A549 (cell line): ENCODE results near the gene APLP2. TPM values are rescaled to one million over a fixed set of nuclear protein-coding genes. Genes with fewer than 3 reads are reported as not detected.

Source experiments
- ATAC-seq, 2 experiments: fragments of 200-7000 bp in 1 of 2; fragments of >200 bp in 1 of 2; cut with Nextera tagmentation in 1 of 2; cut with Tn5 transposase in 1 of 2; 3 replicates each; pipeline versions ENCODE4 v1.8.0 to v1.9.1; 2018 to 2020; ENCODE audit warnings: mild to moderate bottlenecking in 1 of 2, moderate library complexity in 1 of 2
- CTCF ChIA-PET: fragments of 300-600 bp; sonication (Branson Sonifier 250); formaldehyde crosslinking; extraction: SDS; loops from one replicate; lab custom pipeline; 2021; ENCODE audit warnings: antibody characterized with exemption, inconsistent platforms; lab: Yijun Ruan, JAX
- POLR2A ChIA-PET: fragments of 350-600 bp; formaldehyde crosslinking; extraction: SDS; loops from one replicate; lab custom pipeline; 2021; ENCODE audit warnings: antibody characterized with exemption, inconsistent platforms; lab: Yijun Ruan, JAX
- DNase-seq, 2 experiments: peaks; one replicate each; pipeline versions ENCODE4 v3.0.0 to v3.0.0-alpha.2; 2011 to 2016; ENCODE audit warnings: low read depth in 1 of 2, low spot score in 1 of 2
- FAIRE-seq: peaks from 2 replicates; lab custom pipeline; 2011; peaks lifted over from hg19 to GRCh38; lab: Jason Lieb, UNC
- H3K27ac ChIP-seq, 2 experiments: fragments of >200 bp; sonication (Bioruptor Twin); formaldehyde crosslinking; 3 replicates each; pipeline ENCODE4 v1.5.1; 2016 to 2017
- H3K4me1 ChIP-seq: fragments of >200 bp; sonication (Bioruptor Twin); formaldehyde crosslinking; 3 replicates; pipeline ENCODE4 v1.6.1; 2016
- H3K4me2 ChIP-seq: fragments of >200 bp; sonication (Bioruptor Twin); formaldehyde crosslinking; 3 replicates; pipeline ENCODE4 v1.6.1; 2016
- H3K4me3 ChIP-seq: fragments of >200 bp; sonication (Bioruptor Twin); formaldehyde crosslinking; 3 replicates; pipeline ENCODE4 v1.5.1; 2016
- H3K9me3 ChIP-seq: fragments of >200 bp; sonication (Bioruptor Twin); formaldehyde crosslinking; 3 replicates; pipeline ENCODE4 v1.6.1; 2016
- CTCF ChIP-seq: fragments of >200 bp; sonication (Bioruptor Twin); formaldehyde crosslinking; IDR thresholded peaks from 3 replicates; pipeline ENCODE4 v1.5.1; 2016
- E2F6 ChIP-seq: IDR thresholded peaks from 2 replicates; pipeline ENCODE4 v1.6.1; 2012; ENCODE audit warnings: low read depth, borderline replicate concordance
- EHMT2 ChIP-seq: fragments of 200-600 bp; sonication (generic); IDR thresholded peaks from 2 replicates; pipeline ENCODE4 v1.6.1; 2016; ENCODE audit warnings: antibody characterized with exemption, low read depth, mild to moderate bottlenecking, moderate library complexity
- ELK1 ChIP-seq: fragments of 150-350 bp; IDR thresholded peaks from 2 replicates; pipeline ENCODE4 v1.6.1; 2014; ENCODE audit warnings: low read depth, mild to moderate bottlenecking, low read length
- EP300 ChIP-seq, 2 experiments: fragments of >200 bp; sonication (Bioruptor Twin); formaldehyde crosslinking; IDR thresholded peaks; 2 replicates in 1 of 2; 3 replicates in 1 of 2; pipeline ENCODE4 v1.6.1; 2016 to 2017
- ESRRA ChIP-seq: fragments of 150-350 bp; IDR thresholded peaks from 2 replicates; pipeline ENCODE4 v1.6.1; 2014; ENCODE audit warnings: mild to moderate bottlenecking, low read length, borderline replicate concordance
- FOXS1 ChIP-seq: fragments of 250-450 bp; sonication (Bioruptor Pico); IDR thresholded peaks from 2 replicates; pipeline ENCODE4 v1.5.0; 2020; ENCODE audit warnings: mild to moderate bottlenecking, moderate library complexity
- GATA3 ChIP-seq: IDR thresholded peaks from 2 replicates; pipeline ENCODE4 v1.6.1; 2012; ENCODE audit warnings: borderline replicate concordance
- HMGXB4 ChIP-seq: fragments of 250-450 bp; sonication (Bioruptor Pico); IDR thresholded peaks from 2 replicates; pipeline ENCODE4 v1.5.0; 2021; ENCODE audit warnings: mild to moderate bottlenecking, moderate library complexity, borderline replicate concordance
- HOXA7 ChIP-seq: fragments of 250-450 bp; sonication (Bioruptor Pico); IDR thresholded peaks from 2 replicates; pipeline ENCODE4 v1.5.0; 2020; ENCODE audit warnings: mild to moderate bottlenecking, moderate library complexity
- HOXB13 ChIP-seq: fragments of 250-450 bp; sonication (Bioruptor Pico); IDR thresholded peaks from 2 replicates; pipeline ENCODE4 v1.5.0; 2020; ENCODE audit warnings: low read depth, mild to moderate bottlenecking, moderate library complexity
- MAFK ChIP-seq: fragments of 450-650 bp; IDR thresholded peaks from 2 replicates; pipeline ENCODE4 v1.6.1; 2014; ENCODE audit not compliant: partially characterized antibody
- NFE2L2 ChIP-seq: fragments of 150-350 bp; conservative IDR thresholded peaks from 2 replicates; pipeline ENCODE4 v1.6.1; 2014; ENCODE audit warnings: low read length
- NPAS2 ChIP-seq: fragments of 250-450 bp; sonication (Bioruptor Pico); IDR thresholded peaks from 2 replicates; pipeline ENCODE4 v1.8.0; 2022; ENCODE audit warnings: mild to moderate bottlenecking, moderate library complexity, borderline replicate concordance
- NR3C1 ChIP-seq: fragments of >200 bp; sonication (Bioruptor Twin); formaldehyde crosslinking; IDR thresholded peaks from 3 replicates; pipeline ENCODE4 v1.6.1; 2017
- PHF8 ChIP-seq: fragments of 200-600 bp; sonication (generic); IDR thresholded peaks from 2 replicates; pipeline ENCODE4 v1.6.1; 2016; ENCODE audit warnings: low read depth, mild to moderate bottlenecking, antibody characterized with exemption, moderate library complexity, borderline replicate concordance
- POLR2A ChIP-seq: IDR thresholded peaks from 2 replicates; pipeline ENCODE4 v1.6.1; 2012; ENCODE audit warnings: mild to moderate bottlenecking, low read length
- POLR2AphosphoS2 ChIP-seq: conservative IDR thresholded peaks from 2 replicates; pipeline ENCODE4 v1.6.1; 2012; ENCODE audit warnings: low read length, improper control_type of control experiment, inconsistent platforms
- RAD21 ChIP-seq, 2 experiments: fragments of >200 bp in 1 of 2; sonication (Bioruptor Twin) in 1 of 2; formaldehyde crosslinking in 1 of 2; IDR thresholded peaks in 1 of 2; conservative IDR thresholded peaks in 1 of 2; 2 replicates in 1 of 2; 3 replicates in 1 of 2; pipeline ENCODE4 v1.6.1; 2012 to 2018; ENCODE audit warnings: inconsistent platforms in 1 of 2
- RARB ChIP-seq: fragments of 250-450 bp; sonication (Bioruptor Pico); IDR thresholded peaks from 2 replicates; pipeline ENCODE4 v1.8.0; 2021; ENCODE audit warnings: mild to moderate bottlenecking, moderate library complexity
- TFCP2L1 ChIP-seq: fragments of 250-450 bp; sonication (Bioruptor Pico); IDR thresholded peaks from 2 replicates; pipeline ENCODE4 v1.5.0; 2021; ENCODE audit warnings: mild to moderate bottlenecking
- USF2 ChIP-seq: fragments of 450-650 bp; IDR thresholded peaks from 2 replicates; pipeline ENCODE4 v1.6.1; 2014; ENCODE audit warnings: antibody characterized with exemption
- ZC3H11A ChIP-seq: fragments of 450-650 bp; IDR thresholded peaks from 2 replicates; pipeline ENCODE4 v1.6.1; 2014; ENCODE audit warnings: antibody characterized with exemption, mild to moderate bottlenecking
- ZNF302 ChIP-seq: fragments of 250-450 bp; sonication (Bioruptor Pico); IDR thresholded peaks from 2 replicates; pipeline ENCODE4 v1.9.0; 2021; ENCODE audit warnings: inconsistent platforms, mild to moderate bottlenecking, moderate library complexity
- WGBS: methylation state at CpG from one replicate; pipeline ENCODE4 v1.1.6; 2017; ENCODE audit errors: missing lambda C conversion rate; 5-methylcytosine and 5-hydroxymethylcytosine counted together
- polyA plus RNA-seq, 4 experiments: library from polyadenylated mRNA; depleted of rRNA in 3 of 4; stranded (reverse); fragments of >200 nt; fragmentation: RNase III in 1 of 4; extraction: RNeasy Plus Mini Kit Qiagen cat#74134 plus additional on column Dnase treatment in 1 of 4; gene quantifications; 2 replicates in 3 of 4; 3 replicates in 1 of 4; pipeline ENCODE4 v1.2.3, GENCODE V29; 2011 to 2017

Gene APLP2
- polyA plus RNA-seq, 2 of the 4 experiments (the other 2 are of a cell fraction), result 166 to 203 TPM

GRCh38 chr11:130049328-130049771 is 20.3 kb upstream of the APLP2 start:
- WGBS, result 89% methylated on average over 1 of the region's 1 CpG
- H3K4me2 ChIP-seq, result no peak overlapping the region

GRCh38 chr11:130050257-130050656 is 19.4 kb upstream of the APLP2 start:
- Histone ChIP-seq H3K4me1 (no peaks in the 10 kb centered on the region), H3K4me3 (no peak overlapping the region), H3K4me2 (no peak overlapping the region), H3K27ac (no peak overlapping the region), H3K9me3 (no peaks in the 10 kb centered on the region; the same call in 2 of the 3 replicates)
- ChIA-PET POLR2A (interaction anchor here (0.5 kb wide), 1 partner anchor 16 kb away, joined by 5 read pairs; no protein-coding TSS in a partner anchor), CTCF (interaction anchor here (0.6 to 0.9 kb wide), 3 partner anchors 10 to 81 kb away, joined by 3 read pairs; no protein-coding TSS in a partner anchor)
- ATAC-seq (no peak), FAIRE-seq (no peak), DNase-seq (no peak)
- 76% methylated on average over 2 of the region's 2 CpGs for WGBS
- TF ChIP-seq ESRRA (no peak), NPAS2 (CRISPR knock-in tag) (no peak), PHF8 (no peak), FOXS1 (CRISPR knock-in tag) (no peak), HOXA7 (CRISPR knock-in tag) (no peak), ELK1 (no peak), RARB (CRISPR knock-in tag) (no peak), RAD21 (conservative IDR thresholded peaks at IDR 0.05 in 1 of 2, IDR thresholded peaks at IDR 0.05 in 1 of 2) (no peak), HMGXB4 (CRISPR knock-in tag) (no peak), USF2 (no peak), CTCF (no peak), E2F6 (no peak), NR3C1 (no peak), POLR2A (no peak), EP300 (IDR thresholded peaks at IDR 0.05) (no peak), POLR2AphosphoS2 (no peak), HOXB13 (CRISPR knock-in tag) (no peak), TFCP2L1 (CRISPR knock-in tag) (no peak), EHMT2 (no peak), MAFK (no peak)
- TF ChIP-seq, all 56 proteins: peak for 0

More at GRCh38 chr11:130049328-130049771, 20.3 kb upstream of the APLP2 start:
- Histone ChIP-seq H3K27ac (no peak overlapping the region), H3K4me1 (no peaks in the 10 kb centered on the region), H3K9me3 (no peaks in the 10 kb centered on the region; the same call in 2 of the 3 replicates), H3K4me3 (no peak overlapping the region)
- POLR2A ChIA-PET, result interaction anchor here (0.6 kb wide), 1 partner anchor 21 kb away, joined by 3 read pairs; no protein-coding TSS in a partner anchor
- CTCF ChIA-PET, result interaction anchor here (0.9 to 1.0 kb wide), 3 partner anchors 9 to 119 kb away, joined by 3 read pairs; no protein-coding TSS in a partner anchor
- no peak for FAIRE-seq
- no peak for DNase-seq
- ATAC-seq, result no peak
- TF ChIP-seq ZNF302 (CRISPR knock-in tag), result no peak
- TF ChIP-seq GATA3, result no peak
- TF ChIP-seq ZC3H11A, result no peak
- TF ChIP-seq HOXB13 (CRISPR knock-in tag), result no peak
- no peak for TF ChIP-seq NFE2L2
